HepG2 (cell line): Measurements from ENCODE around the gene AFDN. TPM values are rescaled to one million over a fixed set of nuclear protein-coding genes. Genes with fewer than 3 reads are reported as not detected.
A peak's percentile ranks its signal among the peaks of the same experiment; 100 is the strongest.

Experiments used
- AHDC1 ChIP-seq: sonication (generic); formaldehyde crosslinking; IDR thresholded peaks from 2 replicates; pipeline ENCODE4 v1.5.1; 2020; ENCODE audit warnings: mild to moderate bottlenecking, missing genetic modification reagents, borderline replicate concordance
- ELK4 ChIP-seq: sonication (generic); formaldehyde crosslinking; IDR thresholded peaks from 2 replicates; pipeline ENCODE4 v1.9.0; 2021; ENCODE audit warnings: missing genetic modification reagents, borderline replicate concordance
- FOXP4 ChIP-seq: sonication (generic); formaldehyde crosslinking; IDR thresholded peaks from 2 replicates; pipeline ENCODE4 v1.4.0; 2020; ENCODE audit warnings: missing genetic modification reagents
- HMGXB3 ChIP-seq: sonication (generic); formaldehyde crosslinking; IDR thresholded peaks from 2 replicates; pipeline ENCODE4 v1.4.0; 2020; ENCODE audit warnings: missing genetic modification reagents, borderline replicate concordance
- SKI ChIP-seq: fragments of 450-650 bp; IDR thresholded peaks from one replicate; pipeline ENCODE4 v1.6.1; 2018; ENCODE audit warnings: mild to moderate bottlenecking; ENCODE audit not compliant: partially characterized antibody
- THAP11 ChIP-seq: IDR thresholded peaks from 2 replicates; pipeline ENCODE4 v1.6.1; 2016; ENCODE audit warnings: missing biosample characterization, missing genetic modification reagents
- THRA ChIP-seq: sonication (generic); formaldehyde crosslinking; IDR thresholded peaks from 2 replicates; pipeline ENCODE4 v1.4.0; 2020; ENCODE audit warnings: missing genetic modification reagents, borderline replicate concordance
- ZIK1 ChIP-seq: sonication (generic); formaldehyde crosslinking; IDR thresholded peaks from 2 replicates; pipeline ENCODE4 v1.5.0; 2020; ENCODE audit warnings: mild to moderate bottlenecking, low read depth, missing genetic modification reagents, borderline replicate concordance
- ZNF446 ChIP-seq: sonication (generic); formaldehyde crosslinking; IDR thresholded peaks from 2 replicates; pipeline ENCODE4 v1.5.0; 2020; ENCODE audit warnings: mild to moderate bottlenecking, missing genetic modification reagents
- ZNF547 ChIP-seq: sonication (generic); formaldehyde crosslinking; IDR thresholded peaks from 2 replicates; pipeline ENCODE4 v1.5.1; 2020; ENCODE audit warnings: mild to moderate bottlenecking, missing genetic modification reagents
- ZNF589 ChIP-seq: sonication (generic); formaldehyde crosslinking; conservative IDR thresholded peaks from 2 replicates; pipeline ENCODE4 v1.8.0; 2022; ENCODE audit warnings: mild to moderate bottlenecking, moderate library complexity, missing genetic modification reagents
- ZNF75D ChIP-seq: sonication (generic); formaldehyde crosslinking; IDR thresholded peaks from 2 replicates; pipeline ENCODE4 v1.8.1; 2023; ENCODE audit warnings: missing genetic modification reagents, mild to moderate bottlenecking, borderline replicate concordance
- polyA plus RNA-seq, 8 experiments: library from polyadenylated mRNA; depleted of rRNA in 3 of 8; stranded (reverse) in 7 of 8; unstranded in 1 of 8; fragments of >200 nt; fragmentation: Illumina TruSeq in 4 of 8; extraction: Trizol in 4 of 8; gene quantifications; 2 replicates each; pipeline versions ENCODE4 v1.2.1 to v1.2.3, GENCODE V29; 2011 to 2016; ENCODE audit warnings: low read depth in 4 of 8, missing spikeins in 1 of 8, mixed read lengths in 1 of 8; ENCODE audit not compliant: insufficient read depth in 1 of 8
- total RNA-seq, 5 experiments: library from RNA; depleted of rRNA; stranded (reverse); fragments of >200 nt; fragmentation: Illumina TruSeq; extraction: Trizol; gene quantifications; 2 replicates each; pipeline ENCODE4 v1.2.3, GENCODE V29; 2016; ENCODE audit warnings: low read depth in 1 of 5

AFDN gene
- total and polyA plus RNA-seq, 2 of the 13 experiments (the other 11 are each of a cell fraction or from before 2014, with no cell fraction given), result 136 to 151 TPM

GRCh38 chr6:167825332-167826229 lies 1.1 kb upstream of the AFDN start (continued):
- TF ChIP-seq FOXP4 (CRISPR knock-in tag) (peak; percentile 22; the same call in 1 of the 2 replicates), ZIK1 (CRISPR knock-in tag) (peak; percentile 73; the same call in 1 of the 2 replicates), ZNF589 (no peak), AHDC1 (no peak), ZNF547 (CRISPR knock-in tag) (0 out of 2 replicates have a peak, but pooled peaks have one; percentile 19), ELK4 (CRISPR knock-in tag) (no peak), THRA (CRISPR knock-in tag) (no peak), HMGXB3 (CRISPR knock-in tag) (peak; percentile 36; the same call in 1 of the 2 replicates), SKI (peak; percentile 5), ZNF446 (CRISPR knock-in tag) (no peak), THAP11 (CRISPR knock-in tag) (no peak), ZNF75D (no peak)
